ENCODE data around the gene GRIK3.

GRCh38 chr1:36975642-36976041, 58.7 kb downstream of the GRIK3 start:
- no peak for TF ChIP-seq FOXJ3 (CRISPR knock-in tag; IDR thresholded peaks at IDR 0.05; ENCODE audit: borderline replicate concordance)
- TF ChIP-seq ZBTB43 (CRISPR knock-in tag; IDR thresholded peaks at IDR 0.05): no peak
- TF ChIP-seq CTCF (IDR thresholded peaks at IDR 0.05): no peak
- peak; percentile 90 for TF ChIP-seq USF2 (CRISPR knock-in tag; IDR thresholded peaks at IDR 0.05)
- TF ChIP-seq MAX (CRISPR knock-in tag; IDR thresholded peaks at IDR 0.05): no peak
- no peak for TF ChIP-seq ZNF425 (CRISPR knock-in tag; conservative IDR thresholded peaks at IDR 0.05)
- no peak for TF ChIP-seq E2F4 (CRISPR knock-in tag; IDR thresholded peaks at IDR 0.05; ENCODE audit: borderline replicate concordance, low read depth)

Measured in WTC11 (cell line).